ENCODE results near the gene PPM1G. TPM values are rescaled to one million over a fixed set of nuclear protein-coding genes. Genes with fewer than 3 reads are reported as not detected.

PPM1G gene
- total RNA-seq, 1 experiment from 2014 or later: 140 TPM

DNA sequence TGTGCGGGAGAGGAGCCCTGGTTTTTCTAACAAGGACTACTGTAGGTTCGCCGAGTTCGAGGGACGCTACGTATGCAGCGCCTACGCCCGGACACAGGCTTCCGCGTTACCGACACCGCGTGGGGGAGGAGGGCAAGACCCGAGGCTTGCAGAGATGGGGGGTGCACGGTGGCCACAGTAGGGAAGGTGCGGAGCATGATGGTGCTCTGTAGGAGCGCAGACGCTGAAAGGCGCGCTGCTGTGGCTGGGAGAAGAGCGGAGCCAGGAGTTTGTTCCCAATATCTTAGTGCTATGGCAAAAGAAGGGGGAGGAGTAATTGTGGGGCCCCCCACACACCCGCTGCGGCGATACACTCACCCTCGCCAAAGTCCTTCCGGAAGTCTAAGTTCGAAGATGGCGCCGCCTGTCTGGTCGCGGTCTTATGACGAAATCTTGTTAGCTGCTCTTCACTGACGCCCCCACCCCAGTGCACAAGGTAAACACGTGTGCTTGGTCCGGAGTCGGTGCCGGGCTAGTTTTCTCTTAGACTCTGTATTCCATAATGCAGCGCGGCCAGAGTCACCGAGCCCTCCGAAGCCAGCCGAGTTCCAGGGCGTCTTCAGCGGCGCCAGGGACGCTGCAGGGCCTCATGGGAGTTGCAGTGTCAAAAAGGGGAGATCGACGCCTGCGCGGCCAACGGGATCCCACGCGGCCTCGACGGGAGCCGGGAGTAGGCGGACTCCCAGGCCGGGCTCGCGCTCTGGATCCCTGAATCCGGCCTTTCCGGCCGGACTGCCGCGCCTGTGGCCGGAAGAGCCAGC, 52.8 kb downstream of the PPM1G start, which contains the start of gene GTF3C2:
Gene GTF3C2, minus strand, starts transcription at position 383 of the 800 bp plus-strand sequence. CDS start 13,210 bp downstream, outside the sequence.
- no TSS peak for BruUV-seq (replicated peaks)
- ChIA-PET POLR2A (interaction anchor here (1.3 to 2.5 kb wide), 2 partner anchors 12 to 13 kb away, joined by 3 to 14 read pairs; partner anchors contain the start of genes EIF2B4 and SNX17), CTCF (interaction anchor here (1.8 kb wide), 1 partner anchor 13 kb away, joined by 7 read pairs; no protein-coding TSS in a partner anchor), RAD21 (ENCODE audit: low non-redundant PET in 1 of 2, low total read pairs in 2 of 2, uncharacterized antibody in 2 of 2, unreplicated experiment in 2 of 2) (no interaction called here)
- Histone ChIP-seq H3K79me2 (ENCODE audit: insufficient read depth, low read length) (peaks cover 67% of the 10 kb centered on the region), H2AFZ (ENCODE audit: low read depth, low read length, poor library complexity, severe bottlenecking) (peak within 1 kb of the TSS; percentile 35), H3K27me3 (ENCODE audit: insufficient read depth, low read length) (no peaks in the 10 kb centered on the region), H3K27ac (ENCODE audit: low read depth, low read length) (peak within 1 kb of the TSS; percentile 98), H3K9ac (ENCODE audit: low read length) (peak within 1 kb of the TSS; percentile 99), H4K20me1 (ENCODE audit: insufficient read depth) (no peaks in the 10 kb centered on the region), H3K36me3 (ENCODE audit: control insufficient read depth in 1 of 2, insufficient read depth in 2 of 2, low read length in 2 of 2) (no peaks in the 10 kb centered on the region), H3K4me2 (ENCODE audit: low read length) (peak within 1 kb of the TSS; percentile 84), H3K4me1 (ENCODE audit: control insufficient read depth in 1 of 2, insufficient read depth in 2 of 2, low read length in 2 of 2) (peaks cover 12 to 28% of the 10 kb centered on the region in 2 experiments), H3K9me2 (ENCODE audit: insufficient read depth) (no peaks in the 10 kb centered on the region), H3K4me3 (replicated peaks in 1 of 2; ENCODE audit: low read depth in 1 of 2, low read length in 2 of 2) (peak within 1 kb of the TSS; percentile 99 to 100), H3K9me3 (ENCODE audit: control insufficient read depth in 1 of 2, insufficient read depth in 1 of 2, low read depth in 1 of 2, low read length in 2 of 2) (no peaks in the 10 kb centered on the region)
- DNase-seq (ENCODE audit: low read depth, low spot score) (peak; percentile 98), ATAC-seq (peak; percentile 85)
- intact Hi-C loops (cut with micrococcal nuclease): loop anchor here (1.0 to 2.0 kb wide), 2 partner anchors 14 to 33 kb away; partner anchors contain the start of genes EIF2B4, MPV17 and SNX17
- TF ChIP-seq ZFX (IDR thresholded peaks at IDR 0.05) (peak; percentile 87; the same call in 1 of the 2 replicates), RAD21 (IDR thresholded peaks at IDR 0.05; ENCODE audit: low read depth) (no peak), ELF1 (IDR thresholded peaks at IDR 0.05; ENCODE audit: borderline replicate concordance, low read depth) (peak; percentile 83), EZH2phosphoT487 (IDR thresholded peaks at IDR 0.05; ENCODE audit: borderline replicate concordance) (no peak), CEBPB (IDR thresholded peaks at IDR 0.05; ENCODE audit: low read depth) (no peak), SP1 (IDR thresholded peaks at IDR 0.05; ENCODE audit: low read depth) (peak; percentile 75; the same call in 1 of the 2 replicates), ZNF274 (IDR thresholded peaks at IDR 0.05; ENCODE audit: low read depth, low read length) (no peak), SRF (IDR thresholded peaks at IDR 0.05; ENCODE audit: low read depth) (peak; percentile 94), POLR2A (IDR thresholded peaks at IDR 0.05; ENCODE audit: borderline replicate concordance, extremely low read depth, insufficient read depth, insufficient read length) (no peak), POLR2AphosphoS5 (IDR thresholded peaks at IDR 0.05; ENCODE audit: low read depth, low read length) (peak; percentile 86), YY1 (IDR thresholded peaks at IDR 0.05; ENCODE audit: extremely low read depth, insufficient replicate concordance, low read depth, low read length) (peak; percentile 95), JUND (IDR thresholded peaks at IDR 0.05) (no peak), SIN3A (IDR thresholded peaks at IDR 0.05; ENCODE audit: low read depth) (peak; percentile 79), EGR1 (IDR thresholded peaks at IDR 0.05; ENCODE audit: low read depth) (peak; percentile 89)
- TF ChIP-seq, protein P1, sequence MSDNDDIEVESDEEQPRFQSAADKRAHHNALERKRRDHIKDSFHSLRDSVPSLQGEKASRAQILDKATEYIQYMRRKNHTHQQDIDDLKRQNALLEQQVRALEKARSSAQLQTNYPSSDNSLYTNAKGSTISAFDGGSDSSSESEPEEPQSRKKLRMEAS (IDR thresholded peaks at IDR 0.05): peak; percentile 97
- TF ChIP-seq, protein P2, sequence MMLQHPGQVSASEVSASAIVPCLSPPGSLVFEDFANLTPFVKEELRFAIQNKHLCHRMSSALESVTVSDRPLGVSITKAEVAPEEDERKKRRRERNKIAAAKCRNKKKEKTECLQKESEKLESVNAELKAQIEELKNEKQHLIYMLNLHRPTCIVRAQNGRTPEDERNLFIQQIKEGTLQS (IDR thresholded peaks at IDR 0.05): no peak
- TF ChIP-seq, protein P3, sequence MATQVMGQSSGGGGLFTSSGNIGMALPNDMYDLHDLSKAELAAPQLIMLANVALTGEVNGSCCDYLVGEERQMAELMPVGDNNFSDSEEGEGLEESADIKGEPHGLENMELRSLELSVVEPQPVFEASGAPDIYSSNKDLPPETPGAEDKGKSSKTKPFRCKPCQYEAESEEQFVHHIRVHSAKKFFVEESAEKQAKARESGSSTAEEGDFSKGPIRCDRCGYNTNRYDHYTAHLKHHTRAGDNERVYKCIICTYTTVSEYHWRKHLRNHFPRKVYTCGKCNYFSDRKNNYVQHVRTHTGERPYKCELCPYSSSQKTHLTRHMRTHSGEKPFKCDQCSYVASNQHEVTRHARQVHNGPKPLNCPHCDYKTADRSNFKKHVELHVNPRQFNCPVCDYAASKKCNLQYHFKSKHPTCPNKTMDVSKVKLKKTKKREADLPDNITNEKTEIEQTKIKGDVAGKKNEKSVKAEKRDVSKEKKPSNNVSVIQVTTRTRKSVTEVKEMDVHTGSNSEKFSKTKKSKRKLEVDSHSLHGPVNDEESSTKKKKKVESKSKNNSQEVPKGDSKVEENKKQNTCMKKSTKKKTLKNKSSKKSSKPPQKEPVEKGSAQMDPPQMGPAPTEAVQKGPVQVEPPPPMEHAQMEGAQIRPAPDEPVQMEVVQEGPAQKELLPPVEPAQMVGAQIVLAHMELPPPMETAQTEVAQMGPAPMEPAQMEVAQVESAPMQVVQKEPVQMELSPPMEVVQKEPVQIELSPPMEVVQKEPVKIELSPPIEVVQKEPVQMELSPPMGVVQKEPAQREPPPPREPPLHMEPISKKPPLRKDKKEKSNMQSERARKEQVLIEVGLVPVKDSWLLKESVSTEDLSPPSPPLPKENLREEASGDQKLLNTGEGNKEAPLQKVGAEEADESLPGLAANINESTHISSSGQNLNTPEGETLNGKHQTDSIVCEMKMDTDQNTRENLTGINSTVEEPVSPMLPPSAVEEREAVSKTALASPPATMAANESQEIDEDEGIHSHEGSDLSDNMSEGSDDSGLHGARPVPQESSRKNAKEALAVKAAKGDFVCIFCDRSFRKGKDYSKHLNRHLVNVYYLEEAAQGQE (IDR thresholded peaks at IDR 0.05; ENCODE audit: low read depth): no peak
- TF ChIP-seq, protein P4, sequence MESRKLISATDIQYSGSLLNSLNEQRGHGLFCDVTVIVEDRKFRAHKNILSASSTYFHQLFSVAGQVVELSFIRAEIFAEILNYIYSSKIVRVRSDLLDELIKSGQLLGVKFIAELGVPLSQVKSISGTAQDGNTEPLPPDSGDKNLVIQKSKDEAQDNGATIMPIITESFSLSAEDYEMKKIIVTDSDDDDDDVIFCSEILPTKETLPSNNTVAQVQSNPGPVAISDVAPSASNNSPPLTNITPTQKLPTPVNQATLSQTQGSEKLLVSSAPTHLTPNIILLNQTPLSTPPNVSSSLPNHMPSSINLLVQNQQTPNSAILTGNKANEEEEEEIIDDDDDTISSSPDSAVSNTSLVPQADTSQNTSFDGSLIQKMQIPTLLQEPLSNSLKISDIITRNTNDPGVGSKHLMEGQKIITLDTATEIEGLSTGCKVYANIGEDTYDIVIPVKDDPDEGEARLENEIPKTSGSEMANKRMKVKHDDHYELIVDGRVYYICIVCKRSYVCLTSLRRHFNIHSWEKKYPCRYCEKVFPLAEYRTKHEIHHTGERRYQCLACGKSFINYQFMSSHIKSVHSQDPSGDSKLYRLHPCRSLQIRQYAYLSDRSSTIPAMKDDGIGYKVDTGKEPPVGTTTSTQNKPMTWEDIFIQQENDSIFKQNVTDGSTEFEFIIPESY (IDR thresholded peaks at IDR 0.05; ENCODE audit: extremely low read depth, insufficient replicate concordance, low read length): peak; percentile 87
- TF ChIP-seq, protein P5, sequence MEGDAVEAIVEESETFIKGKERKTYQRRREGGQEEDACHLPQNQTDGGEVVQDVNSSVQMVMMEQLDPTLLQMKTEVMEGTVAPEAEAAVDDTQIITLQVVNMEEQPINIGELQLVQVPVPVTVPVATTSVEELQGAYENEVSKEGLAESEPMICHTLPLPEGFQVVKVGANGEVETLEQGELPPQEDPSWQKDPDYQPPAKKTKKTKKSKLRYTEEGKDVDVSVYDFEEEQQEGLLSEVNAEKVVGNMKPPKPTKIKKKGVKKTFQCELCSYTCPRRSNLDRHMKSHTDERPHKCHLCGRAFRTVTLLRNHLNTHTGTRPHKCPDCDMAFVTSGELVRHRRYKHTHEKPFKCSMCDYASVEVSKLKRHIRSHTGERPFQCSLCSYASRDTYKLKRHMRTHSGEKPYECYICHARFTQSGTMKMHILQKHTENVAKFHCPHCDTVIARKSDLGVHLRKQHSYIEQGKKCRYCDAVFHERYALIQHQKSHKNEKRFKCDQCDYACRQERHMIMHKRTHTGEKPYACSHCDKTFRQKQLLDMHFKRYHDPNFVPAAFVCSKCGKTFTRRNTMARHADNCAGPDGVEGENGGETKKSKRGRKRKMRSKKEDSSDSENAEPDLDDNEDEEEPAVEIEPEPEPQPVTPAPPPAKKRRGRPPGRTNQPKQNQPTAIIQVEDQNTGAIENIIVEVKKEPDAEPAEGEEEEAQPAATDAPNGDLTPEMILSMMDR (IDR thresholded peaks at IDR 0.05 in 2 of 3, conservative IDR thresholded peaks at IDR 0.05 in 1 of 3; ENCODE audit: borderline replicate concordance in 1 of 3, insufficient read depth in 1 of 3, low read depth in 2 of 3, low read length in 2 of 3): no peak

All from HCT116 (cell line).